Fibroblast of pulmonary artery (primary cell): ENCODE data around the gene EP400.

ENCODE experiments used
- DNase-seq: peaks from one replicate; pipeline ENCODE4 v3.0.0-alpha.2; 2010; ENCODE audit warnings: low read depth
- H3K4me3 ChIP-seq: replicated peaks from 2 replicates; pipeline ENCODE4 v1.5.1; 2011; ENCODE audit warnings: low read depth, mild to moderate bottlenecking, control low read depth, low read length, moderate library complexity
- CTCF ChIP-seq: IDR thresholded peaks from 2 replicates; pipeline ENCODE4 v1.5.1; 2011; ENCODE audit warnings: mild to moderate bottlenecking, control low read depth, low read length, inconsistent platforms; ENCODE audit errors: missing control alignments

Gene EP400

DNA sequence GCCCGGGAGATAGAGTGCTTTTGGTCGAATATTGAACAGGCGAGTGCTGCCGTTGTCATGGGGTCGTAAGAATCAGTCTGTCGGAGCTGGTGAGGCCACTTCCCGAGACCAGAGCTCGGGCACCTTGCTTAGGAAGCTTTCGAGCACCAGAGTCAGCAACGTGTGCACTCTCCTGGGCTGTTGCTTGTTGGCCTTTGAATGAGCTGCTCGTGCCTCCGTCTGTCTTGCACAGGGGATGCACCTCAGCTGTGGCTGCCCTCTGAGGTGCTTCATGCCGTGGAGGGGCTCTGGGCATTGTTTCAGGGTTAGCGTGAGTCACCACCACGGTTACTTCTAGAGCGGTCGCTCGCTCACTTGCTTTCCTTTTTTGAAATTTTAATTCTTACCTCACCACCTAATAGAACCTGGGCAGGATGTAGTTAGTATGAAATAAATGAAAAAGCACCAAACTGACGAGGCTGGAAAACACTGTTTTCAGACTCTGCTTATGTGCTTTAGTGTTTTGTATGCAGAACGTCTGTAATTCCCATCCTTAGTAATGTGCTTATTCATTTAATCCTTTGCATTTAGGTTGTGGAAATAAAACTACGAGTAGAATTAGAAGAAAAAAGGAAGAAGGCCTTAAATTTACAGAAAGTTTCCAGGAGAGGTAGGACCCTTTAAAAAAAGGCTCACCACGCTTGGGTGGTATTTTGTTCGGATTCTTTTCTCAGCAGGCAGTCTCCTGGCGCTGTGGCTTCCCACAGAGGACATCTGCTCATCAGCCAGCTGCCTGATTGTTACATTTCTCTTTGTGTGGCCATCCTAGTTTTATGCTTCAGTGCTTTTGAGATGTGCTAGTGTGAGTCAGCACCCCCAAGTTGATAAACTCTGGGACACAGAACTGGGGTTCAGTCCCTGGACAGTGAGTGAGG lies 40.6 kb downstream of the EP400 start:
- no peak for DNase-seq
- TF ChIP-seq CTCF, result no peak
- no peak overlapping the region for H3K4me3 ChIP-seq

DNA sequence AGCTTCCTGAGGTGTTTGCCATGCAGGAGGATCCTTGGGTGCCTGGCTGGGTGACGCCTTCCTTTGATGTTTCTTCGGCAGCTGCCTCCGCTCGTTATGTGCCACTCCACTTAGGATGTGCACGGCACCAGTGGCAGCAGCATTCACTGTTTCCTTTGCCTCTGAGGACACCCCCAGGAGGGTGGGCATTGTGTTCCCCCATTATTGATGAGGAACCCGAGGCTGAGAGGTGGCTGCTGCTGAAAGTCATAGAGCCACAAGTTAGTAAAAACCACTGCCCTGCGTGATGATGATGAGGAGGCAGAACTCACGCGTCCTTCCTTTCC lies 41.2 kb downstream of the EP400 start:
- TF ChIP-seq CTCF, result no peak
- DNase-seq, result no peak
- H3K4me3 ChIP-seq, result no peak overlapping the region

DNA sequence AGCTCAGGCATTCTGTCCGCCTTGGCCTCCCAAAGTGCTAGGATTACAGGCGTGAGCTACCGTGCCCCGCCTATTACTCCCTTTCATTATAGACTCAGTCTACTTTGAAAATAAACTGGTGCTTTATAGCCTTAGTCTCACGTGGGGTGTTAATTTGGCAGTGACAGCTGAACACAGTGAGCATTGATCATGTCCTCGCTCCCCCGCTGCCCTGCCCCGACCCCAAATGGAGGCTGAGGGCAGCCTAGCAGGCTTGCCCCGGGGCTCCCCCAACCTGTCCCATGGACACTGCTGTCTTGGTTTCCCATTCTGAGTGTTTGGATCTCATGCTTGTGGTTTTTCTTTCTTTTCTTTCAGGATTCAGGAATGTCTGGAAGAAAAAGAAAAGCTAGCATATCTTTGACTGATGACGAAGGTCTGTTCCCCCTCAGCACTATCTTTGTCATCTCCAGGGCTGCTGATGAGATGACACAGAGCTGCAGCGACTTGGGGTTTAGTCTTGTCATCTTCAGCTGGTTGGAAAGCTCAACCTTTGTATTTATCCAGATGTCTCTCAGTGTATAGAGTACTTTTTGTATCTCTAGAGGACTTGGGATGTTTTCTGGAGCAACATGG lies 42.2 kb downstream of the EP400 start:
- H3K4me3 ChIP-seq, result no peak overlapping the region
- no peak for DNase-seq
- TF ChIP-seq CTCF, result no peak

DNA sequence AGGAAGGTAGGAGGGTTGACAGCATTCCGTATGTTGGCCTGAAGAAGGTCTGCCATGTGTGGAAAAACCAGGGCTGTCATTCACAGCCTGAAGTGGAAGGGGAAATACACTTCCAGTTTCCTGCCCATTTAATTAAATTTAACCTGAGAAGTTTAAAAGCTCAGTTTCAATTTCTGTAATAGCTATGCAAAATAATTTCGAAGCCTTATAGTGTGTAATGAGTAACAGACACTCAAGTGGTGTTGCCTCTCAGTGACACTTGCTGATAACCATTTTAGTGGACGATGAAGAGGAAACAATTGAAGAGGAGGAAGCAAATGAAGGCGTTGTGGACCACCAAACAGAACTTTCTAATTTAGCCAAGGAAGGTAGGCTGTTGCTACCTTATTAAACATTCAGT lies 44.8 kb downstream of the EP400 start:
- no peak for TF ChIP-seq CTCF
- DNase-seq, result no peak

GRCh38 chr12:132000286-132000872 lies 50.6 kb downstream of the EP400 start:
- H3K4me3 ChIP-seq, result no peak overlapping the region
- DNase-seq, result no peak
- no peak for TF ChIP-seq CTCF

More for the DNA sequence above, 44.8 kb downstream of the EP400 start:
- no peak overlapping the region for H3K4me3 ChIP-seq

- peak; percentile 75 for DNase-seq
- H3K4me3 ChIP-seq, result no peak overlapping the region
These were observed 54.1 kb downstream of the EP400 start for GRCh38 chr12:132003846-132004245.

More at GRCh38 chr12:132003846-132004245, 54.1 kb downstream of the EP400 start:
- TF ChIP-seq CTCF, result no peak
